ENCODE data around the gene MUC20.

Gene MUC20

DNA sequence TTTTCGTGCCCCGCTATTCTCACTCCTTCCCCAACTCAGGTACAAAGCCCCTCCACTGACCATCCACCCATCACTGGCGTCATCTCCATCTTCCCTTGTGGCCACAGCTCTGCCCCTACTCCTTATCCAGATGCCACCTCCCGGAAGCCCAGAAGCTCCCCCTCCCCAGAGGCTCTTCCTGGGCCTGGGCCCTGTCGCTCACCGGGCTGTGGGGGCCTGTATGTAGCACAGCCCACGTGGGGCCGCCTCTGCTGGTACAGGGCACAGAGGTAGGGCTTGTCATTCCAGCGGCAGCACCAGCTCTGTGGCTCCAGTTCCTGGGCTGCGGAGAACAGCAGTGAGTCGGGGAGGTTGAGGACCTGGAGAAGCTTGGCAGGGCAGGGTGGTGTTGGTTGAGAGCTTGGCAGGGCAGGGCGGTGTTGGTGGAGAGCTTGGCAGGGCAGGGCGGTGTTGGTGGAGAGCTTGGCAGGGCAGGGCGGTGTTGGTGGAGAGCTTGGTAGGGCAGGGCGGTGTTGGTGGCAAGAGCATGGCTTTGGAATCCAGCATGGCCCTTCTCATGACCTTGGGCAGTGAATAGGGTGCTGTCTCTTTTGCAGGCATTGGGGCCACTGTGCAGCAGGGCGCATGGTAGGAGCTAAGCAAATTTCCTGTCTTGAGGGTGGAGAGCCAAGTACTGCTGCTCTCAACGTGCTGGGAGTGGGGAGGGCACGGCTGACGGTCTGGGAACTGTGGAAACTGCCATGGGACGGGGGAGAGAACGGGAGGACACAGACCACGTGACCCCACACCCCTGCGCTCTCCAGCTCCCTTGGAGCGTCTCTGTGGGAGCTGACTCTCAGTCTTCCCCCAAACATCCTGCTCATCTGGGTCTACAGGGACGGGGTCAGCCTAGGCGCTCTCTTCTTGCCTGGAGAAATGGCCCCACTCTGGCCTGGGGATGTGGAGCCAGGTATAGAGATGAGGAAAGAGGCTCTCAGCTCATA is 43.4 kb downstream of the MUC20 start:
- H3K9ac ChIP-seq (ENCODE audit: low read depth, low read length), result no peak overlapping the region
- H3K4me2 ChIP-seq (ENCODE audit: insufficient read depth, low read length), result no peak overlapping the region
- H3K4me1 ChIP-seq (ENCODE audit: insufficient read depth, low read length), result no peaks in the 10 kb centered on the region; the same call in 1 of the 2 replicates
- H3K27ac ChIP-seq (ENCODE audit: low read length), result no peak overlapping the region
- H3K36me3 ChIP-seq (ENCODE audit: insufficient read depth, low read length), result no peaks in the 10 kb centered on the region
- no peak overlapping the region for H2AFZ ChIP-seq (ENCODE audit: low read depth, low read length)
- H3K4me3 ChIP-seq (ENCODE audit: low read depth in 1 of 2, low read length in 2 of 2), result no peak overlapping the region
- H3K9me3 ChIP-seq (ENCODE audit: insufficient read depth, low read length, severe bottlenecking), result no peaks in the 10 kb centered on the region
- ATAC-seq (ENCODE audit: insufficient read depth, low read depth) (no peak), DNase-seq (no peak)
- no peaks in the 10 kb centered on the region for H3K27me3 ChIP-seq (ENCODE audit: insufficient read depth, low read length, poor library complexity)
- TF ChIP-seq EZH2 (IDR thresholded peaks at IDR 0.05; ENCODE audit: borderline replicate concordance, low read depth, low read length, severe bottlenecking), result no peak
- TF ChIP-seq, protein P1, sequence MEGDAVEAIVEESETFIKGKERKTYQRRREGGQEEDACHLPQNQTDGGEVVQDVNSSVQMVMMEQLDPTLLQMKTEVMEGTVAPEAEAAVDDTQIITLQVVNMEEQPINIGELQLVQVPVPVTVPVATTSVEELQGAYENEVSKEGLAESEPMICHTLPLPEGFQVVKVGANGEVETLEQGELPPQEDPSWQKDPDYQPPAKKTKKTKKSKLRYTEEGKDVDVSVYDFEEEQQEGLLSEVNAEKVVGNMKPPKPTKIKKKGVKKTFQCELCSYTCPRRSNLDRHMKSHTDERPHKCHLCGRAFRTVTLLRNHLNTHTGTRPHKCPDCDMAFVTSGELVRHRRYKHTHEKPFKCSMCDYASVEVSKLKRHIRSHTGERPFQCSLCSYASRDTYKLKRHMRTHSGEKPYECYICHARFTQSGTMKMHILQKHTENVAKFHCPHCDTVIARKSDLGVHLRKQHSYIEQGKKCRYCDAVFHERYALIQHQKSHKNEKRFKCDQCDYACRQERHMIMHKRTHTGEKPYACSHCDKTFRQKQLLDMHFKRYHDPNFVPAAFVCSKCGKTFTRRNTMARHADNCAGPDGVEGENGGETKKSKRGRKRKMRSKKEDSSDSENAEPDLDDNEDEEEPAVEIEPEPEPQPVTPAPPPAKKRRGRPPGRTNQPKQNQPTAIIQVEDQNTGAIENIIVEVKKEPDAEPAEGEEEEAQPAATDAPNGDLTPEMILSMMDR (IDR thresholded peaks at IDR 0.05; ENCODE audit: borderline replicate concordance, extremely low read depth, low read length, poor library complexity, severe bottlenecking), result no peak
- H4K20me1 ChIP-seq (ENCODE audit: insufficient read depth, low read length), result no peaks in the 10 kb centered on the region
- H3K79me2 ChIP-seq (ENCODE audit: insufficient read depth, low read length), result no peaks in the 10 kb centered on the region

DNA sequence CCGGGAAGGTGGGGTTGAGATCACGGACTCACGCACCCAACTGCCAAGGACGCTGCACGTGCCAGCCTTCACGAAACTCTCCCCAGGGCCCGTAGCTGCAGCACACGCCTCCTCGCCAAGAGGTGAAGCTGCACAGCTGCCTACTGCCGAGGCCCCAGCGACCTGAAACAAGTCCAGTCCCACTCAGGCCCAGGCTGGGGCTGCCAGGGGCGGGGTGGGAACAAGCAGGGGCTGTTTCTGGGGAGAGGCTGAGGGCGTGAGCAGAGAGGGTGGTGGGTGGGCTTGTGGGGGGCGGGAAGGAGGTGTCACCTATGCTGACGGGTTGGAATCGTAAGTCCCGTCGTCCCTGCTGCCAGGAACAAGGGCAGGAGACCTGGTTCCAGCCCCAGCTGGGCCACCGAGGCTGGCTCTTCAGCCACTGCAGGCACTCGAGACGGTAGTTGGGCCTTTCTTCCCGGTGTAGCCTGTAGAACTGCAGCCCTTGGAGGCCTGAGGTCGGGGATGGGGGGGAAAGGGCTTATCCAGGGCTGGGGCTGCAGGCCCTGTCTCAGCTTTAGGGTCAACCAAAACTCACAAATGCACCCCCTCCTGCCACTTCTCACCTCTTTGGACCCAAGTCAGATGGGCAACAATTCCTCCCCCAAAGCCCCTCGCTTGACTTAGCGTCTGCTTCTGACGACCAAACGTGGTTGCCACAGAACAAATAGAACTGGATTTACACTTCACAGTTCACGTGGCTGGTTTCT is 44.4 kb downstream of the MUC20 start:
- Histone ChIP-seq H3K4me1 (ENCODE audit: insufficient read depth, low read length) (no peaks in the 10 kb centered on the region; the same call in 1 of the 2 replicates), H3K9ac (ENCODE audit: low read depth, low read length) (no peak overlapping the region), H4K20me1 (ENCODE audit: insufficient read depth, low read length) (no peaks in the 10 kb centered on the region), H2AFZ (ENCODE audit: low read depth, low read length) (no peak overlapping the region), H3K4me2 (ENCODE audit: insufficient read depth, low read length) (no peak overlapping the region), H3K9me3 (ENCODE audit: insufficient read depth, low read length, severe bottlenecking) (no peaks in the 10 kb centered on the region), H3K4me3 (ENCODE audit: low read depth in 1 of 2, low read length in 2 of 2) (no peak overlapping the region), H3K27ac (ENCODE audit: low read length) (no peak overlapping the region), H3K79me2 (ENCODE audit: insufficient read depth, low read length) (no peaks in the 10 kb centered on the region), H3K27me3 (ENCODE audit: insufficient read depth, low read length, poor library complexity) (no peaks in the 10 kb centered on the region), H3K36me3 (ENCODE audit: insufficient read depth, low read length) (no peaks in the 10 kb centered on the region)
- no peak for TF ChIP-seq EZH2 (IDR thresholded peaks at IDR 0.05; ENCODE audit: borderline replicate concordance, low read depth, low read length, severe bottlenecking)
- TF ChIP-seq, protein P1 (IDR thresholded peaks at IDR 0.05; ENCODE audit: borderline replicate concordance, extremely low read depth, low read length, poor library complexity, severe bottlenecking), result no peak
- ATAC-seq (ENCODE audit: insufficient read depth, low read depth) (no peak), DNase-seq (no peak)

DNA sequence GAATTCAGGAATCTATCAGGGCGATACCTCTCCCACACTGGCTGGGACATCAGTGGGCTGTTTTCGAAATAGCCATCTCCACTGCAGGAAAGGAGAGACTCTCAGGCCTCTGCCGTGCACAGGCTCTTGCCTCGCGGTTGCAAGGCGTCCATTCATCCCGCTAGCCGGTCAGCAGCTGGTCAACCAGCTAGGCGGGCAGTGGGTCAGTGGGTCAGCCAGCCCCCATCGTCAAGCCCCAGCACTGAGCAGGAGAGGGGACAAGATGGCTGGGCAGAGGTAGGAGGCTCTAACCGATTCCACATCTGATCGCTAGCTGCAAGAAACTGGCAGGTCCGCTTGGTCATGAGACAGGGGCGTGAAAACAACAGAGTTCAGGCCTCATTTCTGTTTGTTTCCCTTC is 45.9 kb downstream of the MUC20 start:
- DNase-seq (no peak), ATAC-seq (ENCODE audit: insufficient read depth, low read depth) (no peak)
- Histone ChIP-seq H3K4me3 (ENCODE audit: low read depth in 1 of 2, low read length in 2 of 2) (no peak overlapping the region), H3K36me3 (ENCODE audit: insufficient read depth, low read length) (no peaks in the 10 kb centered on the region), H2AFZ (ENCODE audit: low read depth, low read length) (no peak overlapping the region), H3K4me1 (ENCODE audit: insufficient read depth, low read length) (no peaks in the 10 kb centered on the region), H4K20me1 (ENCODE audit: insufficient read depth, low read length) (no peaks in the 10 kb centered on the region), H3K27me3 (ENCODE audit: insufficient read depth, low read length, poor library complexity) (no peaks in the 10 kb centered on the region), H3K79me2 (ENCODE audit: insufficient read depth, low read length) (no peaks in the 10 kb centered on the region), H3K4me2 (ENCODE audit: insufficient read depth, low read length) (no peak overlapping the region), H3K9ac (ENCODE audit: low read depth, low read length) (no peak overlapping the region), H3K27ac (ENCODE audit: low read length) (no peak overlapping the region), H3K9me3 (ENCODE audit: insufficient read depth, low read length, severe bottlenecking) (no peaks in the 10 kb centered on the region)
- TF ChIP-seq, protein P1 (IDR thresholded peaks at IDR 0.05; ENCODE audit: borderline replicate concordance, extremely low read depth, low read length, poor library complexity, severe bottlenecking), result no peak
- no peak for TF ChIP-seq EZH2 (IDR thresholded peaks at IDR 0.05; ENCODE audit: borderline replicate concordance, low read depth, low read length, severe bottlenecking)
